Bronchial epithelial cell (primary cell): ENCODE results near the gene BBX. TPM values are rescaled to one million over a fixed set of nuclear protein-coding genes. Genes with fewer than 3 reads are reported as not detected.
"Not testable (repeated sequence)": the region's sequence is repeated elsewhere in the genome, so short reads cannot be mapped to it uniquely, and the experiment has no call there.

ENCODE experiments used
- DNase-seq: peaks from one replicate; pipeline ENCODE4 v3.0.0-alpha.2; 2010; ENCODE audit warnings: low read depth
- FAIRE-seq: peaks from 2 replicates; lab custom pipeline; 2011; peaks lifted over from hg19 to GRCh38; lab: Jason Lieb, UNC
- H3K27me3 ChIP-seq: 2 replicates; pipeline ENCODE4 v1.5.1; 2011; ENCODE audit warnings: low read length; ENCODE audit not compliant: control insufficient read depth, insufficient read depth
- H3K36me3 ChIP-seq: 2 replicates; pipeline ENCODE4 v1.5.1; 2011; ENCODE audit warnings: low read length; ENCODE audit not compliant: control insufficient read depth, insufficient read depth
- H3K4me3 ChIP-seq: 2 replicates; pipeline ENCODE4 v1.5.1; 2011; ENCODE audit warnings: mild to moderate bottlenecking, low read depth, low read length, control low read depth
- total RNA-seq: library from RNA; depleted of rRNA; stranded (reverse); fragments of >200 nt; gene quantifications from 2 replicates; pipeline ENCODE4 v1.2.1, GENCODE V29; 2014
- TF ChIP-seq, protein P1 (sequence below): IDR thresholded peaks from 2 replicates; pipeline ENCODE4 v1.5.1; 2011; ENCODE audit warnings: mild to moderate bottlenecking, moderate library complexity, low read length, control low read depth, inconsistent platforms; ENCODE audit not compliant: insufficient read depth, severe bottlenecking

Gene BBX
- total RNA-seq, 1 donor from 2014 or later, result 49.5 TPM

DNA sequence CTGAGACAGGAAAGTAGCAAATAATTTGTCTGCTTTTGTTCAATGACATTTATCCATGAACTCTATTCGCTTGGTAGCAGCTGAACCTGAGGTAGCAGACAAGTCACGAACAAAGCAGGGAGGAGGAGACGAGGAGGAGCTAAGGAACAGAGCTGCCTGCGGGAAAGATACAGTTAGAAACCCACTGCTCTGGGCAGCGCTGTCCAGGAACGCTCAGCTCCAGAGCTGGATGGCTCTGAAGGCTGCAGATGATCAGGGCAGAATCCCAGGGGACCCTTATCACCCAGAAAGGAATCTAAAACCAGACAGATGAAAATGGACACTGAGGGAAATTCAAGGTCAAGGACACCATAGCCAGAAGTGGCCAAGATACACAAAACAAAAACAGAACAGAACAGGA is 310.3 kb downstream of the BBX start:
- DNase-seq (no peak), FAIRE-seq (no peak)
- Histone ChIP-seq H3K4me3 (no peak overlapping the region), H3K36me3 (no peaks in the 10 kb centered on the region), H3K27me3 (no peaks in the 10 kb centered on the region)
- TF ChIP-seq, protein P1, sequence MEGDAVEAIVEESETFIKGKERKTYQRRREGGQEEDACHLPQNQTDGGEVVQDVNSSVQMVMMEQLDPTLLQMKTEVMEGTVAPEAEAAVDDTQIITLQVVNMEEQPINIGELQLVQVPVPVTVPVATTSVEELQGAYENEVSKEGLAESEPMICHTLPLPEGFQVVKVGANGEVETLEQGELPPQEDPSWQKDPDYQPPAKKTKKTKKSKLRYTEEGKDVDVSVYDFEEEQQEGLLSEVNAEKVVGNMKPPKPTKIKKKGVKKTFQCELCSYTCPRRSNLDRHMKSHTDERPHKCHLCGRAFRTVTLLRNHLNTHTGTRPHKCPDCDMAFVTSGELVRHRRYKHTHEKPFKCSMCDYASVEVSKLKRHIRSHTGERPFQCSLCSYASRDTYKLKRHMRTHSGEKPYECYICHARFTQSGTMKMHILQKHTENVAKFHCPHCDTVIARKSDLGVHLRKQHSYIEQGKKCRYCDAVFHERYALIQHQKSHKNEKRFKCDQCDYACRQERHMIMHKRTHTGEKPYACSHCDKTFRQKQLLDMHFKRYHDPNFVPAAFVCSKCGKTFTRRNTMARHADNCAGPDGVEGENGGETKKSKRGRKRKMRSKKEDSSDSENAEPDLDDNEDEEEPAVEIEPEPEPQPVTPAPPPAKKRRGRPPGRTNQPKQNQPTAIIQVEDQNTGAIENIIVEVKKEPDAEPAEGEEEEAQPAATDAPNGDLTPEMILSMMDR, result no peak

GRCh38 chr3:107833722-107834416 is 311.1 kb downstream of the BBX start:
- Histone ChIP-seq H3K4me3 (no peak overlapping the region), H3K36me3 (no peaks in the 10 kb centered on the region), H3K27me3 (no peaks in the 10 kb centered on the region)
- no peak for FAIRE-seq
- TF ChIP-seq, protein P1, result no peak
- DNase-seq, result no peak

GRCh38 chr3:107835001-107835400 is 312.2 kb downstream of the BBX start:
- H3K27me3 ChIP-seq, H3K36me3 ChIP-seq, H3K4me3 ChIP-seq, DNase-seq: not testable (repeated sequence)
- peak; percentile 85 for FAIRE-seq

DNA sequence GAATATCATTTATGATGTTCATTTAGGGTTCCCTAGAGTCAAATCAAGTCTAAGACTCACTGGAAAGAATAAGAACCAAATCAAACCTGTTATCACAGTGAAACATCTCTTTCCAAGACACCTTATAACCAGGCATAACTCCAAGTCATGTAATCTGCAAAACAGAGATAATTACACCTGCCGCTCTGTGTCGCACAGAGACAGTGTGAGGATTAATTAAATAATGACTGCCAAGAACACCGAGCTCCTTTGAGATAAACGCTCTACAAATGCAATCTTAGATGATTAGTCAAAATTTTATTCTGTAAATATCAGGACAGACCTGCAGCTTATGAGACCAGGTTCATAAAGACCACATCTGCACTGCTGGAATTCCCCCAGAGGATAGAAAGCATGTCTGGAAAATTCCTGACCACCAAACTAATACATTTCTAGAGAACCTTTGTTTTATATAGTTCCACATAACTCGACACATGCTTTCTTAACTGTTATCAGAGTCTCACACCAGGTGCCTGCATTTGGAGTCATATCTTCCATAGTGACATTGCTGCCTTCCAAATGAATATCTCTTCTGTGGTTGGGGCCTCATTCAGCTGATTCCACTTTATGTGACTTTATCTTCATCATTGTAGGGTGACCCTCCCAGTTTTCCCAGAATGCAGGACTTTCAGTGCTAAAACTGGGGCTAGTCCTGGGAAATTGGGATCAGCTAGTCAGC is 315.3 kb downstream of the BBX start:
- Histone ChIP-seq H3K36me3 (no peaks in the 10 kb centered on the region), H3K27me3 (no peaks in the 10 kb centered on the region), H3K4me3 (no peak overlapping the region)
- no peak for DNase-seq
- TF ChIP-seq, protein P1, result no peak
- peak; percentile 52 for FAIRE-seq

DNA sequence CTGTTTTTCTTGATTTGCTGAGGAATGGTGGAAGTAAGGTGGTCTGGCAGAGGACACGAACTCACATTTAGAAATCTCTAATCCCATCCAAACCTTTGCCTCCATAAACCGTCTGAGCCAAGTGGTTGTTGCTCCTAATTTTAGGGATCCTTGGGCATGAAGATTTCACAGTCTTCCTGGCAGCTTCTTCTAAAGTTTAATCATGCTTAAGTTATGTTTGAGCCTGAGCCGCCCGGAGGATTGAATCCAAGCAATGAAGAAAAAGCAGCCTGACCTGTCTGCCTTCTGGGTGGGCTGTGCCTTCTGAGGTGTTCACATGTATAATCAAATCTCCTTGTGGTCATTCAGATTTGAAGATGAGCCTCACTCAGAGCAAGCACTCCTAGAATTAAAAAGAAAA is 319.1 kb downstream of the BBX start:
- TF ChIP-seq, protein P1, result no peak
- peak; percentile 8 for DNase-seq
- H3K4me3 ChIP-seq, result no peak overlapping the region
- FAIRE-seq, result no peak
- no peaks in the 10 kb centered on the region for H3K36me3 ChIP-seq
- H3K27me3 ChIP-seq, result no peaks in the 10 kb centered on the region

DNA sequence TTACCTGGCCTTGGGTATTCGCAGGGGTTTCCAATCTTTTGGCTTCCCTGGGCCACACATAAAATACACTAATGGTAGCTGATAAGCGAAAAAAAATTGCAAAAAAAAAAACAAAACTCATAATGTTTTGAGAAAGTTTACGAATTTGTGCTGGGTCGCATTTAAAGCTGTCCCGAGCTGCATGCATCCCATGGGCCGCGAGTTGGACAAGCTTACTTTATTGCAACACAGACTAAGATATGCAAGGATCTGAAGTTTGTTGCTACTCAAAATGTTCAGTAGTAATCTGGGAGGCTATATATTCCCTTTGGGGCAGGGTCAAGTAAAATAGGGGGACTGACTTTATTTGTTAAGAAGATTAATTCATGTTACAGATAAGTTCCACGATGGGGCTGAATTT is 320.2 kb downstream of the BBX start:
- no peaks in the 10 kb centered on the region for H3K27me3 ChIP-seq
- TF ChIP-seq, protein P1, result no peak
- no peaks in the 10 kb centered on the region for H3K36me3 ChIP-seq
- DNase-seq, result no peak
- FAIRE-seq, result no peak
- no peak overlapping the region for H3K4me3 ChIP-seq
